LoVo (cell line): ENCODE measurements around the gene MNS1.
"Not testable (repeated sequence)": the region's sequence is repeated elsewhere in the genome, so short reads cannot be mapped to it uniquely, and the experiment has no call there.

ENCODE experiments used
- DNase-seq: peaks from one replicate; pipeline ENCODE4 v3.0.0-alpha.2; 2016; ENCODE audit warnings: low spot score

MNS1 gene

DNA sequence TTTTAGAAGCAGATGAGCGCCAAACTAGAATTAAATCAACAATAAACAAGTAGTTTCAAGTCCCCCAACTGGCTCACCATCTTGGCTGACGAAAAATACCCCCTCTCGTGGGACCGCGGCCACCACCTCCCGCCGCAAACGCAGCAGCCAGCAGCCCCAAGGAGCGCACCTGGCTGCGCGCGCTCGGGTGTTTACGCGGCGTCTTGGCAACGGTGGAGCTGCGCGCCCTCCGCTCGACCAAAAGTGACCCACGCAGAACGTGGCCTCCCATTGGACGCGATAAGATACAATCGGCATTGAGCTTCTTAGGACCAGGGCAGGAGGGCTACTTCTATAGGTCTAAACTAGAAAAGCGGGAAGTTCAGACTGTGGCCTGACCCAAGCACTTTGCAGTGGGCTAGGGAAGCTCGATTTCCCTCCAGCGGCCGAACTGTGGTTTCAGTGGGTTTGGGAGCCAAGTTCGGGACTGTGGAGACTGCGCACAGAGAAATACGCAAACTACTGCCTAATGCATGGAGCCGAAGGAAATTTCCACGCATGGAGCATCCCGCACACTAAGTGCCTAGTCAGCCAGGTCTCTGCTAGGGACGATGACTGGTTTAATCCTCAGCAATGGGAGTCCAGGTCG lies at the start of gene MNS1:
Gene MNS1, minus strand, starts transcription at position 245 of the 628 bp plus-strand sequence. Its CDS starts 165 bp downstream, at position 80.
- DNase-seq = peak; percentile 96

DNA sequence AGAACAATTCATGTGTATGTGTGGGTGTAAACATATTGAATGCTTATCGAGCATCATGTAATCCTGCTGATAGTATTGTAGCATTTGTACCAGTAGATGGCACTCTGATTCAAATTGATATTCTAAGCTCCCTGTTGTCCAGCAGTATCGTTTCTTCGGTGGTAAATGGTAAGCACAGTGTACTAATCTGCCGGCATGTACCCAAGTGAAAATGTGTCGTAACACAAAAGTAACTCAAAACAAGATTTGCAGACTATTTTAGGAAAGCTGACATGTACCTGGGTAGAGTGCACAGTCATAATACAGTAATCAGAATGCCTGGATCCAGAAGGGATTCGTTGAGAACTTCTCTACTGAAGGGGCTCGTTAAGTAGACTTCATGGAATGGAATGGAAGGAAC lies 31.7 kb upstream of the MNS1 start:
- peak; percentile 79 for DNase-seq

GRCh38 chr15:56495533-56495932 lies 30.6 kb upstream of the MNS1 start:
- no peak for DNase-seq

- DNase-seq = peak; percentile 16
These were observed 30.1 kb upstream of the MNS1 start for GRCh38 chr15:56495053-56495452.

DNA sequence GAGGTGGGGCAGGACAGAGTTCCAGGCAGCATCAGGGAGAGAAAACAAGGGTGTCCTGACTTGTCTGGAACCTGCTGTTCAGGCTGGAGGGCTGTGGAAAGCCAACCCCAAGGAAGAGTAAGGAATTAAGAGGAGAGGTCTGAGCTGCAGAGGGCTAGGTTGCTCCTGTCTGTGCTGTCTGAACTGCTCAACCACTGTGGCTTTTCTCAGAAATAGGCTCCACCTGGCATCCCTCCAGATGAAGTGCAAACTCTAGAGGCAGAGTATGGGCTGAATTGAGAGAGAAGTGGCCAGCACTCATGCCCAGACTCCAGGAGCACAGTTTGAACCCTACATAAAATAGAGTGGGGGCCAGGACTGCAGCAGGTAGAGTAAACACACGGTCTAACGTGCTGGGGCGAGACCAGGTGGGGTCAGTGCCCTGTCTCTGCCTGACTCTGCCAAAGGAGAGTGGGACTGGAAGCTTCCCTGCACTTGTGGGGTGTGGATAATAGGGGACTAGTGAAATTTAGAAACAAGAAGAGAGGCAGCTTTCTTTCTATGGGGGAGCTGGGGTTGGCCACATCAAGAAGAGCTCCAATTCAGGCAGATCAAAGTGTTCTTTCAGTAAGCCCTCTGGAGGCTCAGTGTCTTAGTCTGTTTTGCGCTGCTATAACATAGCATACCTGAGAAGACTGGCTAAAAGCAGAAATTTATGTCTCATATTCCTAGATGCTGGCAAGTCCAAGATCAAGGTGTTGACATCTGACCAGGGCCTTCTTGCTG lies 28.0 kb upstream of the MNS1 start:
- DNase-seq = no peak

GRCh38 chr15:56492236-56492635 lies 27.3 kb upstream of the MNS1 start:
- no peak for DNase-seq

- DNase-seq = peak; percentile 83
These were observed 26.3 kb upstream of the MNS1 start for GRCh38 chr15:56491110-56491722.

- peak; percentile 72 for DNase-seq
These were observed 25.5 kb upstream of the MNS1 start for GRCh38 chr15:56490461-56490860.

- not testable (repeated sequence) for DNase-seq
These were observed 21.3 kb upstream of the MNS1 start for GRCh38 chr15:56486206-56486605.

DNA sequence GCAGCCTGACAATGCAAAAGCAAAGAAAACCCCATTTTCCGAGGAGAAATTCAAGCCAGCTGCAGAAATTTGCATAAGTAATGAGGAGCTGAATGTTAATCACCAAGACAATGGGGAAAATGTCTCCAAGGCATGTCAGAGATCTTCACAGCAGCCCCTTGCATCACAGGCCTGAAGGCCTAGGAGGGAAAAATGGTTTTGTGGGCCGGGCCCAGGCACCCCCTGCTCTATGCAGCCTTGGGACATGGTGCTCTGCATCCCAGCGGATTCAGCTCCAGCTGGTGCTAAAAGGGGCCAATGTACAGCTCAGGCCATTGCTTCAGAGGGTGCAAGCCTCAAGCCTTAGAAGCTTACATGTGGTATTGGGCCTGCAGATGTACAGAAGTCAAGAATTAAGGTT lies 20.5 kb upstream of the MNS1 start:
- not testable (repeated sequence) for DNase-seq

DNA sequence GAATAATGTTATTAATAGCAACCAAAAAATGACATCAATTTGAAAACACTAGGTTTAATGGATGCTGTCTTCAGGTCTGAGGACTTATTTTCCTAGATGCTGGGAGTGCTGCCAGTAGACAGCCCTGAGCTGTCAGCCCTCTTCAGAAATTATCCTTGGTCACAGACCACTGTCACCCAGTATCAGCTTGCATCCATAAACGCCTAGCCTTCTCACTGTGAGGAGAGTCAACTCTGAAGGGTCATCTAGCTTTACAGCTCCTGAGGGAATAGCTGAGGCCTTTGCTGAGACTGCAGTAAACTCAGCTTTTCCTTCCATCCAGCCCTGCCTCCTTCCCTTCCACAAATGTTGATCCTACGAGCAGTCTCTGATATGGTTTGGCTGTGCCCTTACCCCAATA lies 19.4 kb upstream of the MNS1 start:
- DNase-seq = no peak

DNA sequence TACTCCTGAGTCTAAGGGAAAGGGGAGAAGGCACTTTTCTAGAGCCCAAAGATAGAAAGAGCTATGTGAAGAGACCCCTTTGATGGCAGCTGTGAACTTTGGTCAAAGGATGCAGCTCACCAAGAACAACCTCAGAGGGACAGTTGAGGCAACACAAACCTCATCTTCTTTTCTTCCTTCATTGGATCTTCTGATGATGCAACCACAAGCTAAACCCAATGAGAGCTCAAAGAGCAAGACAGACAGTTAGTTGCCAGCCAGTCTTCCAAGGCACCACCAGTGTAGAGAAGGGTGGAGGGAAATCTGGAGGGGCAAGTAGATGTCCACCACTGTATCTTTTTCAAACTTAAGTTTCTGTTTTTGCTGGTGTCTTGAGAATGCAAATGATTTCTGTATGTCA lies 10.4 kb upstream of the MNS1 start:
- DNase-seq = no peak

DNA sequence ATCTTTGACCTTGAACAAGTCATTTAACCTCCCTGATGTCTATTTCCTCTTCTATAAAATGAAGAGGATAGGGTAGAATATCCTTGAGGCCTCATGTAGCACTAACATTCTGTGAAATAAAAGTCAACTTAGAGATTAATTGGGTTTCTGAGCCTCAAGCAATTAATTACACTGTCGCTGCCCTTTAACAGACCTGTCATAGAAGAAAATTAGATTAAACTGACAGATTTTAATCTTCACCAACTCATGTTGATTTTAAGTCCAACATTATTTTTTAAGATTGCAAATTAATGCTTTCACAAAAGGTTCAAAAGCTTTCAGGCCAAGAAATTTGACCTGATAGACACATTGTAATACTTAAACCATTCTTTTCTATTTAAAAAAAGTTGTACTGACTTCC lies 8.1 kb upstream of the MNS1 start:
- no peak for DNase-seq

- no peak for DNase-seq
These were observed 7.3 kb upstream of the MNS1 start for GRCh38 chr15:56472278-56472677.

- no peak for DNase-seq
These were observed 6.6 kb upstream of the MNS1 start for GRCh38 chr15:56471440-56472069.

DNA sequence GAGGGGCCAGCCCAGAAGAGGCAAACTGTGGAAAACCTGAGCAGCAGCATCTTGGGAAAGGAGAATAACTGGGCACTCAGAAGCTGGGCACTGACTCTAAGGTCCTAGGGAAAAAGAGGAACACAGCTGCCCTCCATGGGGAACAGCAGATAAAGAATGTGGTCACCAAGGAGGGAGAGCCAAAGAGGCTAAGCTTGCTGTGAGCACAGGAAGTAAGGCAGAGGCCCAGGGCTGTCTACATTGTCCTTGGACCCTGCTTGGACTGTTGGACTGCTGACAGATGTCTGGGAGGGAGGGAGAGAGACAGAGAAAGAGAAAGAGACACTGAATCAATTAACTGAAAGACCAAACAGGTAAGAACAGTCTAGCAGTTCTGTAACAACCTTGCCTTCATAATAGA lies 4.5 kb upstream of the MNS1 start:
- no peak for DNase-seq

GRCh38 chr15:56468401-56468800 lies 3.5 kb upstream of the MNS1 start:
- DNase-seq = peak; percentile 26

GRCh38 chr15:56467616-56468015 lies 2.7 kb upstream of the MNS1 start:
- no peak for DNase-seq

DNA sequence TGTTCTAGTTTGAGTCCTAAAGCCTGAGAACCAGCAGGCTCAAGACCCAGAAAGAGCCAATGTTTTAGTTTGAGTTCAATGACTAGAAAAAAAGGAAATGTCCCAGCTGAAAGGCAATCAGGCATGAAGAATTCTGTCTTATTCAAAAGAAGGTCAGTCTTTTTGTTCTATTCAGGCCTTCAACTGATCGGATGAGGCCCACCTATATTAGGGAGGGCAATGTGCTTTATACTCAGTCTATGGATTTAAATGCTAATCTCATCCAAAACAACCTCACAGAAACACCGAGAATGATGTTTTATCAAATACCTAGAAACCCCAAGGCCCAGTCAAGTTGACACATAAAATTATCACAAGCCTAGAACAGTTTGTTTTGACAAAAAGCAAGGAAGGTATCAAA lies 4.0 kb downstream of the MNS1 start:
- DNase-seq = no peak

DNA sequence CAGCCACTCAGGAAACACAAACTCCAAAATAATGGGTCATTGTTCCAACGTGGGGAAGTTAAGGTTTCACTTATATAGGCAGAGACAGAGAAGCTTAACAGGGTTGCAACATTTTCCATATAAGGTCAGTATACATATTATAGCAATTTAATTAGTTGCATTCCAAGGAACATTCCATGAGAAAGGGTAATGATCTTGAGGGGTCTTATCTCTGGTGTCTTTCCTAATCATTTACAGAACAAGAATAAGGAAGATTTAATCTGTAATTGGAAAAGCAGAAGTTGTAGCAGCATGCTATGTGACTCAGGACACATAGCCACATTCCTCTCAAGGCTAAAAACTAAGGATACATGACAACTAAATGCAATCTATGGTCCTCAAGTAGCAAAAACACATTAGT lies 4.9 kb downstream of the MNS1 start:
- no peak for DNase-seq

GRCh38 chr15:56459096-56459495 lies 5.8 kb downstream of the MNS1 start:
- DNase-seq = no peak

GRCh38 chr15:56456229-56456628 lies 8.7 kb downstream of the MNS1 start:
- DNase-seq = no peak

GRCh38 chr15:56454836-56455235 lies 10.1 kb downstream of the MNS1 start:
- DNase-seq = no peak
